GM18517 (cell line): Measurements from ENCODE around the gene HIGD1B.

Experiments
- ATAC-seq: cut with Tn5 transposase; IDR thresholded peaks from one replicate; pipeline ENCODE4 v1.9.1; 2021; ENCODE audit warnings: mild to moderate bottlenecking, moderate library complexity; ENCODE audit not compliant: unreplicated experiment

HIGD1B gene

DNA sequence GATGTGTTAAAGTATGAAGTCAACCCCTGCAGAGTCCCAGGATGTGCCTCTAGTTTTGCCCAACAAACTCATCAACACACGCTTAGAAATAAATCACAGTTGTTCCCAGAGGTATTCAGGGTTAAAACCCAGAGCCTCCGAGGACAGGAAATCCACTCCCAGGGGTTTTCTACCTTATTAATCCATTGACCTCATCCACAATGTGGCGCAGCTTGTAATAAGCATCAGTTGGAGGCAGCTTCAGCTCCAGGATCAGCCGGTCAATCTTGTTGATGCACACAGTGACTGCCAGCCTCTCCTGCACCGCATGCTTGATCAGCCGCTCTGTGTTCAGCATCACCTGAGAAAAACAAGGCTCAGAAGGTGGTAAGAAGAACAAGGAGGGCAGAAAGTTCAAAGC lies 28.1 kb downstream of the HIGD1B start:
- no peak for ATAC-seq

DNA sequence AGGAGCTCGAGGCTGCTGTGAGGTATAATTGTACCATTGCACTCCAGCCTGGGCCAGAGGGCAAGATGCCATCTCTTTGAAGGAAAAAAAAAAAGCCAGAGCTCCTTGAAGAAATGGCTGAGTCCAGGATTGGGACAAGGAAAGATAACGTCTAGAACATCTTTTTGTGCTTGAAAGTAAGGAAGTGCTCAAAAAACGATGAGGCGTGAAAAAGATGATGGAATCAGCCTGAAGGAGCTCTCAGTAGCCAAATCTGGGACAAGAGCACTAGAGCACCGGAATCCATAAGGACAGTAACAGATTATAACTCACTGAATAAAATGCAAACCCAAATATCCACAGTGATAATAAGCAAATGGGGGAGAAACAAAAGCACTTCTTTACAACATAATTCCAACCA lies 29.4 kb downstream of the HIGD1B start:
- ATAC-seq = no peak

DNA sequence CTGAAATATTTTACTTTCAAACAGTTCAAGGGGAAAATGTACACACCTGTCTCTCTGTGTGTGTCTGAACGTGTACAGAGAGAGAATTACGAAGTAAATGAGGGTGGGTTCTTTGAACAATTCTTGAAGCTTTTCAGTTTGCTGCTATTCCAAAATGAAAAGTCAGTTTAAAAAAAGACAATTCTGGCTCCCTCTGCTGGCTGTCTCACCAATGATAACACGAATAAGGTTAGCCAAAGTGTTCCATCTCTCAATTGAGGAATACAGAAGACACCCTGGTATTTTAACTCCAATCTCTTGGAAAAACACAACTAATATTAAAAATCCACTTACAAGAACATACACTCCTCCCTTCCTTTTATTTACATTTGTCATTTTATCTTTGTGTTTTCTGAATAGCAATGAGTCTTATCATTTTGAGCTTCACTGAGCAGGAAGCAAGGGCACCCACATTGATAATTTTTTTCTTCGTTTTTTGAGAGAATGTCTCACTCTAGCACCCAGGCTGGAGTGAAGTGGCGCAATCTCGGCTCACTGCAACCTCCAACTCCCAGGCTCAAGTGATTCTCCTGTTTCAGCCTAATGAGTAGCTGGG lies 31.0 kb downstream of the HIGD1B start:
- ATAC-seq = no peak

DNA sequence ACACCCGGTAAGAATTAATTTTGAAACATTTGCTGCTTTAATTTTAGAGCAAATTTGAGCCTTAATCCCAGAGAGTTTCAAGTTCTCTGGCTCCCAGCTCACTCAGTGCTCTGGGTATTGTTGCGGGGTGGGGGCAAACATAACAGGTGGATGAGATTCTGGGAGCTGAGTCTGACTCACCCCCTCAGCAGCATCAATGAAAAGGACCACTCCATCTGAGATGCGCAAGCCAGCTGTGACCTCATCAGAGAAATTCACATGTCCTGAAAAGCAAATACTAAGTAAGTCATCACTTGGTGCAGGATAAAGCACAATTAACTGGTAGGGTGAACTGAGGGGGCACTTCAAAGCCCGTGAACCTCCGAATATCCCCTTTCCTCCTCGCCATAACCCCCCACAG lies 31.7 kb downstream of the HIGD1B start:
- no peak for ATAC-seq

DNA sequence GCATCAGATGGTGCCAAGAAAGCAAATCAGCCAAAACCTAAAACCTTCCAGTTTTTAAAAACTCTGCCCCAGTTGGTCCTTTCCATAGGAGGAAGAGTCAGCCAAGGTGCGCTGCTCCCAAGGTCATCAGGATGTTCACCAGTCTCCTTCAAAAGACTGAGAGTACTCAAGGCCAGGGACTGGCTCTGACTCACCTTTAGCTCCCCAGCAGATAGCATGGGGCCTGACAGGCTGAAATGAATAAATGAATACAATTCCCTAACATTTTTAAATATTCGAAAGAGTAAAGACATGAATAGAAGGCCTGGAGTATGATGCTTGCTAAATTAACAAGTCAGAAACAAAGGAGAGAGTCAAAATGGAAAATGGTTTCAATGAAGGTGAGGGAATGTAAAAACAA lies 32.4 kb downstream of the HIGD1B start:
- no peak for ATAC-seq

DNA sequence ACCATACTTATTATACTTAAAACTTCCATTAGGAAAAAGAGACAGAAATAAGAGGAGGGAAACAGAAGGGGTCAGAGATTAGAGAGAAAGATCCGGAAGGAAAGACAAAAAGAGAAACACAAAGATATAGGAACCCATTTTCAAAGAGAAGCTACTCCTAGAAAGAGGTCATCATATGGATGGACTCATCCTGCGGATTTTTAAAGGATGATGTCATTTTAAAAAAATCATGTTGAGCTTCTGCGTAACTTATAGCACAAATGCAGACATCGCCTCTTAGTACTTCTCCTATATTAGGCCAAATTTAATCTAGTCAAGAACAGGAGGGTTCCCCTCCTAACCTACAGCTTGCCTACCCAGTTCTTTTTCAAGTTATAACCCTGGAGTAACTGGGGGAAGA lies 33.5 kb downstream of the HIGD1B start:
- no peak for ATAC-seq

DNA sequence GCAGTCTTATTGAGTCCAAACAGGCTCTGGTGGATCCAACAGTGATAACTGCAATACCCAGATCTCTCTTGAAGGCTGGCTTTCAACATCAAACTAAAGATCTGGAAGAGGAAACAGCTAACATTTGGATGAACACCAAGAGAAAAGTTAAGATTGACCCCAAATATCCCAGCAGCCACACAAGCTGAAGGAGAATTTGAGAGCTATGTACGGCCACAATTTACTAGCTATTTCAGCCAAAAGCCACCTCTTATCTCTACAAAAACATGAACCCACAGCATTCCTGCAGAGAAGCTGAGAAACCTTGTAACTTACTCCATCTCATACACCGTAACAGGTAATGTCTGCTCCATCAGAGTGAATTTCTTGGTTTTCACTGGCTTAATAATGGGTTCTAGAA lies 37.3 kb downstream of the HIGD1B start:
- no peak for ATAC-seq

DNA sequence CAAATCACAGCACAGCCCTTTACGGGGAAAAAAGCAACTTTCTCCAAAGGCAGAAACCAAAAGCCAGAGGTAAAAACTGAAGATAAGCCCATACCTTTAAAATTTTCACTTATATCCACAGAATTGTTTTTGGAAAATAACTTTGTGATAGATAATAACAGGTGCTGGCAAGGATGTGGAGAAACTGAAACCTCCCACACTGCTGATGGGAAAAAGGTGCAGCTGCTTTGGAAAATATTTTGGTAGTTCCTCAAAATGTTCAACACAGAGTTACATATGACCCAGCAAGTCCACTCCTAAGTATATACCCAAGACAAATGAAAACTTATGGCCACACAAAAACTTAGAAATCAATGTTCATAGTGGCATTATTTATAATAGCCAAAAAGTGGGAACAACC lies 39.3 kb downstream of the HIGD1B start:
- no peak for ATAC-seq

DNA sequence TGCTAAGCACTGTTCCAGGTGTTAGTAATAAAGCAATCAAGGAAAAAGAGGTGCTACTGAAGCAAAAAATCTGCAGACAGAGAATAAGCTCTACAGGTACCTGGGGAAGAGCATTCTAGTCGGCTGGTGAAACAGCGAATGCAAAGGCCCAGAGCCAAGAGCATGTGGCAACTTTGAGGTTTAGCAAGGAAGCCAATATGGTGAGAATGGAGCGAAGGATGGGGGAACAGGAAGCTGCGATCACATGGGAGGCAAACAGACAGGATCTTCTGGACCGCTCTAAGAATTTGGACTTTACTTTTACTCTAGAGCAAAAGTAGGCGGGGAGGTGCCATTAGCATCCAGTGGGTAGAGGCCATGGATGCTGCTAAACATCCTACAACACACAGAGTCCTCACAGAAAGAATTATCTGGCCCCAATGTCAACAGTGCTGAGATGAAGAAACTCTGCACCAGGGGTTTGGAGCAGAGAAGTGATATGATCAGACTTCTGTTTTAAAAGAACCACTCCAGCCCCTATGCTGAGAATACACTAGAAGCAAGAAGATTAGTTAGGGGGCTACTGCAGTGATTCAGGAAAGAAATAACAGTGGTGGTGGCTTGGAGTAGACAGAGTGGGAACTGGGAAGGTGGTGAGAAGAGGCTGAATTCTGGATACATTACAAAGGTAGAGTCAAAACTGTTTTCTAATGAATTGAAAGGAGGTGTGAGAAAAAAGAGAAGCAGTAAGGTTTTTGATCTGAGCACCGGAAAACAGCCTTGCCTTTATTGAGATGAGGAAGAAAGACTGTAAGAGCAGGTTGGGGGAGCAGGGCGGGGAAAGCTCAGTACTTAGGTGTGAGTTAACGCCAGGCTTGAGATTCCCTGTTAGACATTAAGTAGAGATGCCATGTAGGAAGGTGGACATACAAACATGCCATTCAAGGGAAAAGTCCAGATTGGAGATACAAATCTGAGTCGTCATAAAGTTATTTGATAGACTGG lies 40.6 kb downstream of the HIGD1B start:
- ATAC-seq = no peak

DNA sequence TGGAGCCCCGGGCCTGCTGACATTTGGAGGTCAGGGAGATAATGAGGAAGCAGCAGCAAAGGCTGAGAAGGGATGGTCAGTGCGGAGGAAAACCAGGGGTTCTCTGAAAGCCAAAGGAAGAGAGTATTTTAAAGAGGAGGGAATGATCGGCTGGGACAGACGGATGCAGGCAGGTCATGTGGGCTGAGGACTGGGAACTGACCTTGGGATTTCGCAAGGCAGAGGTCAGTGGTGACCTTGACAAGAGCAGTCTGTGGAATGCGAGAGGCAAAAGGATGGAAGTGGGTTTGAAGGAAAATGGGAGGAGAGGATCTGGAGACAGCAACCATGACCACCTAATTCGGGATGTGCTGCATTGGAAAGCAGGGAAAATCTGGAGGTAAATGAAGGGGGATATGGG lies 41.3 kb downstream of the HIGD1B start:
- no peak for ATAC-seq

DNA sequence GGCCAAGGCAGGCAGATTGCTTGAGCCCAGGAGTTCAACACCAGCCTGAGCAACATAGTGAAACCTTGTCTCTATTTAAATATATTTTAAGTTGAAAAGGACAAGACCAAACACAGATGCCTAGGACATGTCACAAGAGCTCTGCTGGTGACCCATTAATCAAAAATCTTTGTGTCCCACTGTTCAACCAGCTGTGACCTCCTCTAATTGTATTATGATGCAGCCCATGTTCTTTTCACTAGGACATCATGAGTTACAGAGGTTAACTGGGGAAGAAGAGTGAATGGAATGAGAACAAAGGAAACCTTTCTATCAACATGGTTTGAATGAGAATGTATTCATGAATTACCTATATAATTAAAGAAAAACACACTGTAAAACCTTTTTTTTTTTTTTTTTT lies 44.6 kb downstream of the HIGD1B start:
- no peak for ATAC-seq

DNA sequence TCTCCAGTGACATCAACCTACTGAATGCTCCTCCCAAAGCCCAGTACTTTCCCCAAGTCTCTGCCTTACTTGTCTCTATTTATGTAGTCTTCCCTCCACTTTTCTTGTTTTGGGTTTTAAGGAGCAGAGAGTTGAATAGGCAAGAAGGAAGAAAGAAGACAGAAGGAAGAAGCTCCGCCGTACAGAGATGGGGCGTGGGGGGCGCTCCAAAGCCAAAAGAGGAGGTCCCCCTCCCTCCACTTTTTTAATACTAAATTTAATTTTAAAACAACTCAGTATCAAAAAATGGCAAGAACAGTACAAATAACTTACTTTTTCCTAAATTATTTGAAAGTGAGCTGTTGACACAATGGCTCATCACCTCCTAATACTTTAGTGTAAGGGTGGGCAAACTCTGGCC lies 47.0 kb downstream of the HIGD1B start:
- no peak for ATAC-seq

DNA sequence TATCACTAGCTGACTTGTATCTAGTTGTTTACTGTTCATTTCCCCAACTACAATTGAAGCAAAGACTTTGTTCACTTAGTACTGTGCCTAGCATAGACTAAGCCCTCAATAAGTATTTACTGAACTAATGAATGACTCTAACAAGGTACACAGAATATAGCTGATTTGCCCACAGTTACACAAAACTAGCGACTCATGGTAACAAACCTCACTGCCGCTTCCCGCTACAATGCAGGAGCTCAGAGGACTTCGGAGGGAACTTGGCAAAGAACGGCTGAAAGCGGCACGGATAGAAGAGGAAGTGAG lies 51.0 kb downstream of the HIGD1B start:
- no peak for ATAC-seq

DNA sequence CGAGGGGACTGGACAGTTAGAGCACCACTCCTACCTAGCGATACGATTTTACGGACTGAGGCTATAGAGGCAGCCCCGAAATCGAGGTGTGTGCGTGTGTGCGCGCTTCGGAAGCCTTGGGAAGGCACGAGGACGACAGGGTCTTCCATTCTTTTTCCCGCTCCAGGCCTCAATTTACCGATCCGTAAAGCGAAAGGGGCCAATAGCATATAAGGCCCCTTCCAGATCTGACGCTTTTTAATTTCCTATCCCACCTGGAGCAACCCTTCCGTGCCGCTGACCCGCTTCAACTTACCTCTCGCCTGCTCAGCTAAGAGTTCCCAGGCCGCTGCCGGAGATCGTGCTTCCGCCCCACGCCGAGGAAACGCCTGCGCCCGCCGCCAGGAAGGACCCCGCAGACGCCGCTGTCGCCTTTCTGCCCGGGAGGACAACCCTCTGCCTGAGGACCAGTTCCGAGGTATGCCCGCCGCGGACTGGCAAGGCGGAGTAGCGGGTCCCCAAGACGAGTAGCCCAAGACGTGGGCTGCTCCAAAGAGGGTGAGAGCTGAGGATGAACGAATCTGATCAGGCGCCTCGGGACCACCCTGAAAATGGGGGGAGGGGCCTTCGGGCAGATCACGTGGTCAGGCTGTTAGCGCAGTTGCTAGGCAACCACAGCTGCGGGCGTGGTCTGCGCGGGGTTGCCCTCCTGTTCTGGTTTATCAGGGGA lies 51.5 kb downstream of the HIGD1B start, which contains the start of gene EFTUD2:
TSS of gene EFTUD2 (minus strand) at position 372 of the 709 bp plus-strand sequence. CDS start 4,924 bp downstream, outside the sequence.
- ATAC-seq = peak; percentile 67
